ENCODE measurements around the gene CCDC9B.
A peak's percentile ranks its signal among the peaks of the same experiment; 100 is the strongest.

CCDC9B gene

DNA sequence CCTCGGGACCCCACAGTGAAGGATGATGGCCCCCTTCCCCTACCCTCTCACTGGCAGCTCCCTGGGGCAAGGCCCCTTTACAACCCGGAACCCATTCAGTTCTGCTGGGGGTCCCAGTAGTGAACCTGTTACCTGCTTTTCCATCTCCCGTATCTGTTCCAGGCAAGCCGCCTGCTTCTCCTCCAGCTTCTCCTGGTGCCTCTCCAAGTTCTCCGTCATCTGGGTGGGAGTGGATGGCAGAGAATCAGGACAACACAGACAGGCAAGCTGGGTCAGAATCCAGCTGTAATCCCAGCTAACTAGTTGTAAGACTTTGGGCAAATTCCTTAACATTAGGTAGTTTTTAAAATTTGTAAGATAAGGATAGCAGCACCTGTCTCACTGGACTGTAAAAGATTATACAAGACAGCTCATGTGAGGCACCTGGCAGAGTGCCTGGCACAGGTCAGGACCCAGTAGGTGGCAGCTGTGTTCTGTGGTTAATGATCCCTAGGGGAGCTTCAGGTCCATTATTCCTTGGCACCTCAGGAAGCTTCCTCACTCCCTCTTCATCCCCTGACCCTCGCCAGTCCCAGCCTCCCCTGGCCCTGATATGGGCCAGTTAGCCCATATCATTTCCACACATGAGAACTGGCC, 51.5 kb downstream of the CCDC9B start:
- no peak for DNase-seq (ENCODE audit: low spot score)

DNA sequence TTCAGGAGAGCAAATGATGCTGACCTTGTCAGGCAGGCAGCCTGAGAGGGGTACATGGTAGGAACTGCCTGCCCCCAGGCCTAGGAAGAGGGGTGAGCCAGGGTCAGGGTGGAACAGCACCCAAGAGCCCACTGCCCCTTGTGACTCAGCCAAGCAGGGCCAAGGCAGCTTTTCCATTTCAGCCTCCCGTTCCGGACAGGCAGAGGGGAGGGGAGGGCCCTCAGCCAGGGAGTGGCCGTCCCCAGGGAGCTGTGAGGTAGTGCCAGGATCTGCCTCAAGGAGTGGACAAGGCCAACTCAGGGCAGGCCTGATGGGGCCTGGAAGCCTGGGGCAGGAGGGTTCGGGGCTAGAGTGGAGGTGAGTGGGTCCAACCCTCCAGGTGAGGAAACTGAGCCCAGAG, 52.8 kb downstream of the CCDC9B start:
- DNase-seq (ENCODE audit: low spot score) = no peak

DNA sequence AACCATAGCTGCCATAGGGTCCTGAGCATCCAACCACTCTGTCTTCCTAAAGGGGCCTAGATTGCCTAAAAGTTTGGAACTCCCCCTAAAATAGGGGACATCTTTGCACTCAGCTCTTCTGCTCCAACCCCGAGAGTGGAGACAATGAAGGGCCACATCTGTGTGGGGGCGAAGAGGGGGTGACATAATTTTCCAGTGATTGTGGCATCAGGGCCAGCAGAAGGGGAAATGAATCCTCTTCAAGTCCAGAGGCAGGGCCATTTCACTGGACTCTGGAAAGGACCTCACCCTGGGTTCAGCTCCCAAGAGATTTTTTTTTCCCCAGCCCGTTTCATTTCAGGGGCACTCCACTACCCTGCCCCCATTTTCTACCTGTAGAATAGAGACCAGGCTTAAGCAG, 53.2 kb downstream of the CCDC9B start:
- DNase-seq (ENCODE audit: low spot score) = no peak

DNA sequence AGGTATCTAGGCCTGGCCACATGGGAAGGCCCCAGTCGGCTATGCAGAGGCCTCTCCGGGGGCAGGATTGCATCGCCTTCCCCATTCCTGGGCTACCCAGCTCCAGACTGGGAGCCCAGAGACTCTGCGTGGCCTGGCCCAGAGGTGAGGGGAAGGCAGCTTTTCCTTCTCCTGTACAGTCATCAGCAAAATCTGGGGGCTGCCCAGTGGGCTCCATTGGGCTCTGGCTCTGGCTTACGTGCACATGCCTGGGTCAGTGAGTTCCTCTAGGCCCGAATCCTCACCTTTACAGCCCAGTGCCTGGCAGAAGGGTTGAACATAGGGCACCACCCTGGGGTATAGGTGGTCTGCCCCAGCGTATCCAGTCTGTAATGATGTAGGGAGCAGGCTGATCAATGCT, 53.9 kb downstream of the CCDC9B start:
- DNase-seq (ENCODE audit: low spot score) = no peak

DNA sequence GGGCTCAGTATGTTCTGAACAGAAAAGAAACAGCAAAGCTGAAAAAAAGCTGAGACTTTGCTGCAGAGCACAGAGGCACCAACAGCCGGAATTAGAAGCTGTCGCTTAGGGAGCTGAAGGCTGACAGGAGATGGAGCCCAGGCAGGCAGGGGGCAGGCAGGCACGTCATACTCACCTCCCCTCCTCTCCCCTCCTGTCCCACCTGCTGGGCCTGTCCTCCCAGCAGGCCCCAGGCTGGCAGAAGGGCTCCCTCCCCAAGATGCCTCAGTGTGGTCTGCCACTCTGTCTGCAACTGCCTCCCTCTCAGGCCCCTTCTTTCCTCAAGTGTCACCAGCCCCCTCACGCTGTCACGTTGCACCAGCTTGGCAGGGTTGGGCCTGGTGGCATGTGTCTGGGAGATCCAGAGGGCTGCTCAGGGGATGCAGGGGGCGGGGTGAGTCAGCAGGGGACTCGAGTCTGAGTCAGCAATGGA, 54.6 kb downstream of the CCDC9B start:
- no peak for DNase-seq (ENCODE audit: low spot score)

DNA sequence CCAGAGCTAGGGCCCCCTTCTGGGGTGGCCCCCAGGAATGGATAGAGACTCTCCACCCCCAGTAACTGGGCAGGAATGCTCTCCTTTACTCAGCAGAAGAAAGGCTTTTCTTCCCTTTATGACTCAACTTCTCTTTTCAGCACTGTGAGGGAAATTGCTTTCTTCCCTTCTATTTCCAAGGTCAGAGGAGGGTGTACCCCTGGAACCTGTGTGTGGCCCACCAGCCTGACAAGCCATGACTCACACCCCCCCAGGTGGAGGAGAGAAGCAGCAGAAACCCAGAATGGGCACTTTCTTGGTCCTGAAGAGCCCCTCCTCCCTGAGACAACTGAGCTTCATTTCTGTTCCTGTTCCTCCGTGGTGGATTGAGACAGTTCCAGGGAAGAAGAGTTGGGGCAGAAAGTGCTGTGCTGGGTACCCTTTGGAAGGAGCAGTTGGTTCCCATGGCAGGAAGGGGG, 55.2 kb downstream of the CCDC9B start:
- DNase-seq (ENCODE audit: low spot score) = no peak

DNA sequence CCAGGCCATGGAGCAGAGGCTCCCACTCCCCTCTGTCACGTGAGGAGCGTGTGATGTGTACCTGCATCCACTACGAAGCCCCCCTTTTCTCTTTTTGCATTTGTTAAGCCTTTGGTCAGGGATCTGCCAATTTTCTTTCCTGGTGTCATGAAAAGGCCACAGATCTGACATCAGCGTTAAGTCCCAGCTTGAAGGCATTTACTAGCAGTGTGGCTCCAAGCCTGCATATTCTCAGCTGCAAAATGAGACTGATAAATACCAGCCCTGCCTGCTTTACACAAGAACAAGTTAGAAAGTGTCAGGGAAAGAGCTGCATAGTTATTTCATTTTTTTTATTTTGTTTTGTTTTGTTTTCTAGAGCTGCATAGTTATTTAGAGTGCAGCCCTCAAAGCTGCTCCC, 55.6 kb downstream of the CCDC9B start:
- no peak for DNase-seq (ENCODE audit: low spot score)

DNA sequence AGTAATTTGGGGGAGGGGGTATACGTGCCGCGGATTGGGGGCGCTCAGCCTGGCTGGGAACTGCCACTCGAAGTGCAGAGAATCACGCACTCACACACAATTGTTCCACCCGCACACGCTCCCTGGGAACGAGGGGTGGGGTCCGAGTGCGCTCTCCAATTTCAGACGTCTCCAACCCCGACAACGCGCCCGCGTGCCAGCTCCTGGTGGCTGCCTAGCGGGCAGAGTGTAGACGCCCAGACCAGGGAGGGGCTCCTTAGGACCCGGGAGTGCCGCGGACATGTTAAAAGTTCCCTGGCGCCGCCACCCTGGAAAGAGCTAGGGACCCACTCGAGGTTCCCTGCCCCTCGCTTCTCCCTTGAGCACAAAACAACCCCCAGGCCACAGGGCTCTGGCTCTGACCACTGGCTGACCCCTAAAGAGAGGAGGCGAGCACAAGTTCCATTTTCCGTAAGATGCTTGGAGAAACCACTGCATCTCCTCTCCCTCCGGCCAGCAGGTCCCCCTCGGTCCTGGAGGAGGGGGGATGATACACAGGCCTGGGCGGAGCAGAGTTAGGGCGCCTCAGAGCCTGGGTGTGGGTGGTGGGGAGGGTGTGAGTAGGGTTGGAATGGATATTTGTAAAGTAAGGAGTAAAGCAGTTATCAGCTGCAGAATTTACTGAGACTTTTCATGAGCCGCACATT, 57.0 kb downstream of the CCDC9B start:
- no peak for DNase-seq (ENCODE audit: low spot score)

DNA sequence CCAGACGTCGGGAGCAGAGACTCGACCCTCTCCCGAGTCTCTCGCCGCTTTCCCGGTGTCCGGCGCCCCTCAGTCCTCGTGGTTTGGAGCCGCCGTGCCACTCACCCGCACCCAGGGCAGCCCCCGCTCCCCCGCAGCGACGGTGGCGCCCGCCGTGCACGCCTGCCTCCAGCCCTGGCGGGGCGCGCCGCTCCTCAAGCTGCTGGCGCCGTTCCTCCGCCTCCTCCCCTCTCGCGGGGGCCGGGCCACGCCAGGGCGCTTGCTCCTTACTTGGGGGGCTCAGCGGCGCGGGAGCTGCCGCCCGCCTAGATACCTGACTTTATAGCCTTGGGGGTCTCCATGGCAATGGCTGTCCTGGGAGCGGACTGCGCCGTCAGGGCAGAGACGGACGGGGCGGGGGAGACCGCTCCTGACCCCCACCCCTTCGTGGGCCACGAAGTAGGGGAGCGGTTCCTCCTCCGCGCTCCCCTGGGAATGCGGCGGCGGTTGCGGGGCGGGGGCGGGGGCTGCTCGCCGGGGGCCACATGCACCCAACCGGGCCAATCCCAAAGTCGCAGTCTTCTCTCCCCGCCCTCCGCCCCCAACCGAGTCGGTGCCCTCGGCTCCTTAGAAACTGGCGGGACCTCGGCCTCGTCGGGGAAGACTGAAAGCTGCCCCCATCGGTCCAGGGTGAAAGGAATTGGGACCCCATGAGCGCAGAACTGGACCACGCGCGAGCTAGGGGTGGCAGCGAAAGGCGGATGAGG, 57.7 kb downstream of the CCDC9B start, which contains the start of gene ANKRD63:
TSS of gene ANKRD63 (minus strand) at position 196 of the 746 bp plus-strand sequence. CDS start 478 bp downstream, outside the sequence.
- peak; percentile 11 for DNase-seq (ENCODE audit: low spot score)

DNA sequence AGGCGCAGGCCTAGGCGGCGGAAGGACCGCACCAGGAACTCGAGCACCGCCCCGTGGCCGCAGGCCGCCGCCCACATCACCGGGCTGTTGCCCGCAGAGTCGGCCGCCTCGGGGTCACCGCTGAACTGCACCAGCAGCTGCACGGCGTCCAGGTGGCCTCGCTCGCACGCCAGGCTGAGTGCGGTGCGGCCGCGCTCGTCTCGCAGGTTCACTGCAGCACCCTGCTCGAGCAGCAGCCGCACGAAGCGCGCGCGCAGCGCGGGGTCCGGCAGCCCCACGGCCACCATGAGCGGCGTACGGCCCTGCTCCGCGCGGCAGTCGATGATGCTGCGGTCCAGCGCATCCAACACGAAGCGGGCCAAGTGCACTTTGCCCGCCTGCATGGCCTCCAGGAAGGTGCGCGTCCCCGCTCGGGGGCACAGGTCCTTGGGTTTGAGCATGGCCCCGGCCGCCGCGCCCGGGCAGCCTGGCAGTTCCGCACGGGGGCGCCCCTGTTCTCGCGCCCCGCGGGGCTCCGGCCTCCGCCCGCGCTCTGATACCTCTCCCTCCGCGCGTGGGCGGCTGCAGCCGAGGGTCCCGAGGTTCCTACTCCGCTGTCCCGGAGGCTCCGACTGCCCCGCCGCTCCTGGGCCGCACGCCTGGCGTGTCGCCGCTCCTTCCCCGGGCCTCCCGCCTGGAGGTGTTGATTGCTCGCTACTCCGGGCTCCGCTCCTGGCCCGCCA, 58.4 kb downstream of the CCDC9B start:
- DNase-seq (ENCODE audit: low spot score) = peak; percentile 48

DNA sequence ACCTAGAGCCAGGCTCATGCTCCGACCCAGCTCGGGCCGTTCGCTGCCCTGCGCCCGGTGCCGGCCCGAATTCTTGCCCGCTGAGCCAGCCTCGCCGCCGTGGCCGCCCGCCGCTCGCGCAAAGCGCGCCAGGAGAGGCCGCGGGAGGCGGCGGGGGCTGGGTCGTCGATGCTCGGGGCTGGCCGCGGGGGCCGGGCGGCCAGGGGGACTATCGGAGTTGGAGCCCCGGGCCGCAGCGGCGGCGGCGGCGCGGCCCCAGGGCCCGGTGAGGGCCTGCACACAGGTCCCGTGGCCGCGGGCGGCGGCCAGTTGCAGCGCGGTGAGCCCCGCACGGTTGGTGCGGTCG, 59.0 kb downstream of the CCDC9B start:
- no peak for DNase-seq (ENCODE audit: low spot score)
